Suppressor macrophage treated with lipopolysaccharide for 4 hours (primary cell): Measurements from ENCODE around the gene MAGOH.

ENCODE experiments used
- DNase-seq: peaks from one replicate; pipeline ENCODE4 v3.0.0-alpha.2; 2020

MAGOH gene

GRCh38 chr1:53183095-53183990, 55.0 kb downstream of the MAGOH start:
- DNase-seq: no peak

GRCh38 chr1:53182716-53183094, 55.6 kb downstream of the MAGOH start:
- no peak for DNase-seq

GRCh38 chr1:53182111-53182593, 56.2 kb downstream of the MAGOH start:
- DNase-seq: peak; percentile 87

GRCh38 chr1:53180951-53181350, 57.4 kb downstream of the MAGOH start:
- no peak for DNase-seq

GRCh38 chr1:53180226-53180625, 58.1 kb downstream of the MAGOH start:
- no peak for DNase-seq
